GM18870 (cell line): Measurements from ENCODE around the gene OR5AP2.
"Not testable (repeated sequence)": the region's sequence is repeated elsewhere in the genome, so short reads cannot be mapped to it uniquely, and the experiment has no call there.

Source experiments
- ATAC-seq: cut with Tn5 transposase; IDR thresholded peaks from one replicate; pipeline ENCODE4 v1.9.1; 2021; ENCODE audit warnings: moderate library complexity; ENCODE audit not compliant: unreplicated experiment

The OR5AP2 gene

GRCh38 chr11:56642339-56642738, at the start of gene OR5AP2:
Gene OR5AP2, minus strand, starts transcription at chr11:56642439. Its CDS starts 0 bp downstream, at chr11:56642439.
- ATAC-seq = no peak

- ATAC-seq = not testable (repeated sequence)
These were observed 48.9 kb upstream of the OR5AP2 start for GRCh38 chr11:56691179-56691578.

GRCh38 chr11:56688554-56689100, 46.4 kb upstream of the OR5AP2 start:
- ATAC-seq = no peak

- no peak for ATAC-seq
These were observed 28.7 kb upstream of the OR5AP2 start for GRCh38 chr11:56670984-56671383.

GRCh38 chr11:56663386-56663785, 21.1 kb upstream of the OR5AP2 start, which contains the start of gene OR5AR1:
Gene OR5AR1, plus strand, starts transcription at chr11:56663686. Its CDS starts 0 bp downstream, at chr11:56663686.
- no peak for ATAC-seq

- no peak for ATAC-seq
These were observed 17.5 kb upstream of the OR5AP2 start for GRCh38 chr11:56659755-56660154.

GRCh38 chr11:56637500-56637899, 4.7 kb downstream of the OR5AP2 start:
- no peak for ATAC-seq

GRCh38 chr11:56636861-56637260, 5.4 kb downstream of the OR5AP2 start:
- ATAC-seq = no peak

- ATAC-seq = no peak
These were observed 9.9 kb downstream of the OR5AP2 start for GRCh38 chr11:56632329-56632728.

- no peak for ATAC-seq
These were observed 16.3 kb downstream of the OR5AP2 start for GRCh38 chr11:56625946-56626345.

- peak; percentile 83 for ATAC-seq
These were observed 17.6 kb downstream of the OR5AP2 start for GRCh38 chr11:56624661-56625110.

- no peak for ATAC-seq
These were observed 31.1 kb downstream of the OR5AP2 start for GRCh38 chr11:56611174-56611573.

- not testable (repeated sequence) for ATAC-seq
These were observed 50.0 kb downstream of the OR5AP2 start for GRCh38 chr11:56592088-56592717.
